MCF 10A (cell line): ENCODE results near the gene LRRC61. TPM values are rescaled to one million over a fixed set of nuclear protein-coding genes. Genes with fewer than 3 reads are reported as not detected.
A peak's percentile ranks its signal among the peaks of the same experiment; 100 is the strongest.

Experiments used
- BruUV-seq: library from RNA; stranded (reverse); fragments of 400-500 nt; replicated peaks from 2 replicates; lab custom pipeline; 2021; lab: Mats Ljungman, UMichigan
- CTCF ChIA-PET: fragments of 300-600 bp; sonication (Branson Sonifier 250); formaldehyde crosslinking; extraction: SDS; loops from one replicate; lab custom pipeline; 2021; ENCODE audit warnings: antibody characterized with exemption, inconsistent platforms; lab: Yijun Ruan, JAX
- POLR2A ChIA-PET: fragments of 300-600, 350-650 bp; sonication (Branson Sonifier 250); formaldehyde crosslinking; extraction: SDS; loops from one replicate; lab custom pipeline; 2020; ENCODE audit warnings: antibody characterized with exemption, inconsistent platforms; lab: Yijun Ruan, JAX
- DNase-seq: peaks from one replicate; pipeline ENCODE4 v3.0.0-alpha.2; 2018; ENCODE audit not compliant: unreplicated experiment
- H3K27ac Mint-ChIP-seq: one replicate; pipeline ENCODE4 v1.8.0; 2022; ENCODE audit warnings: mild to moderate bottlenecking, low read depth, mixed read lengths; ENCODE audit not compliant: unreplicated experiment
- H3K27me3 Mint-ChIP-seq: one replicate; pipeline ENCODE4 v1.8.0; 2022; ENCODE audit warnings: mixed read lengths; ENCODE audit not compliant: insufficient read depth, unreplicated experiment
- H3K36me3 Mint-ChIP-seq: one replicate; pipeline ENCODE4 v1.8.0; 2022; ENCODE audit warnings: mild to moderate bottlenecking, moderate library complexity, mixed read lengths; ENCODE audit not compliant: insufficient read depth, unreplicated experiment
- H3K4me1 Mint-ChIP-seq: one replicate; pipeline ENCODE4 v1.8.0; 2022; ENCODE audit warnings: mixed read lengths; ENCODE audit not compliant: insufficient read depth, unreplicated experiment
- H3K4me3 Mint-ChIP-seq: one replicate; pipeline ENCODE4 v1.8.0; 2022; ENCODE audit warnings: mild to moderate bottlenecking, moderate library complexity, mixed read lengths; ENCODE audit not compliant: unreplicated experiment
- H3K9me3 Mint-ChIP-seq: one replicate; pipeline ENCODE4 v1.8.0; 2022; ENCODE audit warnings: mixed read lengths; ENCODE audit not compliant: unreplicated experiment
- intact Hi-C: fragments of 100-400 bp; cut with micrococcal nuclease; formaldehyde crosslinking; loops from 2 replicates; pipeline ENCODE4 v1.14.1; 2022
- total RNA-seq: library from RNA; stranded (reverse); gene quantifications from 2 replicates; pipeline ENCODE4 v1.2.3, GENCODE V29; 2022
- TF ChIP-seq, protein P1 (sequence below): fragments of 200-600 bp; IDR thresholded peaks from one replicate; pipeline ENCODE4 v1.8.0; 2022; ENCODE audit warnings: antibody characterized with exemption, mild to moderate bottlenecking; ENCODE audit not compliant: unreplicated experiment

Gene LRRC61
- total RNA-seq, 1 experiment from 2014 or later, result 8.4 TPM

DNA sequence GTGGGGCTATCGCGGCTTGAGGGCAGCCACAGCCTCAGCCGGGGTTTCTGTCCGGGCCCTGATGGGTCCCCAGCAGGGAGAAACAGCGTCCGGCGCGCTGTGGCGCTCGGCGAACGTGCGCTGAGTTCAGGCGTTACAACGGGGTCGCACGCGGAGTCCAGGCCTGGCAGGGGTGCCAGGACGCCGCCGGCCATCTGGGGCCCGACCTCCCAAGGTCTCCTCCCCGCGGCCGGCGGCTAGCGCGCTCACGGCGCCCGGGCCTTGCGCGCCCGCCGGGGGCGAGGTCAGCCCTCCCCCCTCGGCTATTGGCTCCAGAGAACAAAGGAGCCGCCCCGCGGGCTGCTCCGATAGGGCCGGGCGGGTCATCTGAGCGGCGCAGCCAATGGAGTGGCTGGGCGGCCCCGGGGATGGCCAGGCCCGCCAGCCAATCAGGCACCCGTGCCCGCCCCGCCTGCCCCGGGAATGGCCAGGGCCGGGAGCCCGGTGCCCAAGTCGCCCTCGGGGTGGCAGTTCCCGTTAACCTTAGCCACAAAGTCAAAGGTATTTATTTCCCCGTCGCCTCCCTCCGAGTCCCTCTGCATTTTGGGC, 55.8 kb downstream of the LRRC61 start, which contains the start of gene ZNF775:
Gene ZNF775, plus strand, starts transcription at position 478 of the 588 bp plus-strand sequence. CDS start 9,141 bp downstream, outside the sequence.
- ChIA-PET CTCF (interaction anchor here (0.7 to 2.1 kb wide), 4 partner anchors 9 to 41 kb away, joined by 4 to 8 read pairs (median 6); no protein-coding TSS in a partner anchor), POLR2A (interaction anchor here (0.8 to 2.4 kb wide), 4 partner anchors 10 to 41 kb away, joined by 3 to 49 read pairs (median 8); partner anchors contain the start of gene REPIN1)
- Mint-ChIP-seq H3K27me3 (no peaks in the 10 kb centered on the region), H3K9me3 (no peaks in the 10 kb centered on the region), H3K36me3 (peaks cover 11% of the 10 kb centered on the region), H3K27ac (peak within 1 kb of the TSS; percentile 62), H3K4me3 (peak within 1 kb of the TSS; percentile 82), H3K4me1 (peaks cover 27% of the 10 kb centered on the region)
- peak; percentile 94 for DNase-seq
- TF ChIP-seq, protein P1, sequence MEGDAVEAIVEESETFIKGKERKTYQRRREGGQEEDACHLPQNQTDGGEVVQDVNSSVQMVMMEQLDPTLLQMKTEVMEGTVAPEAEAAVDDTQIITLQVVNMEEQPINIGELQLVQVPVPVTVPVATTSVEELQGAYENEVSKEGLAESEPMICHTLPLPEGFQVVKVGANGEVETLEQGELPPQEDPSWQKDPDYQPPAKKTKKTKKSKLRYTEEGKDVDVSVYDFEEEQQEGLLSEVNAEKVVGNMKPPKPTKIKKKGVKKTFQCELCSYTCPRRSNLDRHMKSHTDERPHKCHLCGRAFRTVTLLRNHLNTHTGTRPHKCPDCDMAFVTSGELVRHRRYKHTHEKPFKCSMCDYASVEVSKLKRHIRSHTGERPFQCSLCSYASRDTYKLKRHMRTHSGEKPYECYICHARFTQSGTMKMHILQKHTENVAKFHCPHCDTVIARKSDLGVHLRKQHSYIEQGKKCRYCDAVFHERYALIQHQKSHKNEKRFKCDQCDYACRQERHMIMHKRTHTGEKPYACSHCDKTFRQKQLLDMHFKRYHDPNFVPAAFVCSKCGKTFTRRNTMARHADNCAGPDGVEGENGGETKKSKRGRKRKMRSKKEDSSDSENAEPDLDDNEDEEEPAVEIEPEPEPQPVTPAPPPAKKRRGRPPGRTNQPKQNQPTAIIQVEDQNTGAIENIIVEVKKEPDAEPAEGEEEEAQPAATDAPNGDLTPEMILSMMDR, result no peak
- intact Hi-C loops, result loop anchor here (1.0 kb wide), 2 partner anchors 11 to 26 kb away; partner anchors contain the start of gene REPIN1
- no TSS peak for BruUV-seq

DNA sequence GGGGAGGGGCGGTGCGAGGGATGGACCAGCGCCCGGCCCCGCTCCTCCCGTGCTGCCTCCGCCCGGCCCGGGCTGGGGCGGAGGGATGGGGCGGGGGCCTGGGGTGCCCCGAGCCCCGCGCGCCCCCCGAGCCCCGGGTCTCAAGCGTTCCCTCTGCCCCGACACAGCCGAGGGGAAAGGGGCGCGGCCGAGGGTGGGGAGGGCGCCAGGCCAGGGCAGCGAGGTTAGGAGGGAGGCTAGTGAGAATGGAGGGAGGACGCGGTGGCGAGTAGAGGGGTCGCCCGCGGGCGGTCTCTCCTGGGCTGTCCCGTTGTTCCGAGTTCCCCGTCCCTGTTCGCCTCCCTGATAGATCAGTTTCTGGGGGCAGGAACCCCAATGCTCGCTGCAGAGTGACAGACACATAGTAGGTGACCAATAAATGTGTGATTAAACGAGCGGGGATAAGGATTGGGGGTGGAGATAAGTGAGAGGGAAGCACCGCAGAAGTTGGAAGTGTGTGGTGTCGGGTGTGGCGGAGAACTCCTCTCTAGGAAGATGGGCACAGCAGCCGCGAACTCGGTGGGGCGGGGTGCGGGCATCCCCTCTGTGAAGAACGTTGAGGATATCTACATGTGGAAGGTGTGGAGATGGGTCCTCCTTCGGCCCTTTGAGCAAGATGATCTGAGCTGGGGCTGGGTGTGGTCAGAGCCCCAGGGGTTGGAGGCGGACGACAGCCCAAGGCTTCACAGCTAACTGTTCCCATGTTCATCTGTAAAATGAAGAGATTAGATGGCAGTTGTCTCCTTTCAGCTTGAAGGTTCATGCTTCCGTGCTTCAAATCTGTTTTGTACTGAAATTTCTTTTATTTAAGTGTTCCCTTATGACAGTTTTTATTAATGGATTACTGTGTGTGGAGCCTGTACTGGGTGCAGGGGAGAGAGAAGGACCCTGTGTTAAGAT, 56.6 kb downstream of the LRRC61 start:
- intact Hi-C loops, result loop anchor here (1.0 kb wide), 3 partner anchors 11 to 26 kb away; partner anchors contain the start of gene REPIN1
- H3K27me3 Mint-ChIP-seq, result no peaks in the 10 kb centered on the region
- CTCF ChIA-PET, result interaction anchor here (0.6 kb wide), 1 partner anchor 10 kb away, joined by 3 read pairs; no protein-coding TSS in a partner anchor
- DNase-seq, result peak; percentile 36
- peaks cover 27% of the 10 kb centered on the region for H3K4me1 Mint-ChIP-seq
- H3K36me3 Mint-ChIP-seq, result peaks cover 3% of the 10 kb centered on the region
- TF ChIP-seq, protein P1, result no peak
- H3K4me3 Mint-ChIP-seq, result peak overlapping the region; percentile 82
- peak overlapping the region; percentile 62 for H3K27ac Mint-ChIP-seq
- H3K9me3 Mint-ChIP-seq, result no peaks in the 10 kb centered on the region
- no TSS peak for BruUV-seq
- POLR2A ChIA-PET, result interaction anchor here (1.6 to 1.8 kb wide), 2 partner anchors 10 to 25 kb away, joined by 5 to 28 read pairs; partner anchors contain the start of gene REPIN1

DNA sequence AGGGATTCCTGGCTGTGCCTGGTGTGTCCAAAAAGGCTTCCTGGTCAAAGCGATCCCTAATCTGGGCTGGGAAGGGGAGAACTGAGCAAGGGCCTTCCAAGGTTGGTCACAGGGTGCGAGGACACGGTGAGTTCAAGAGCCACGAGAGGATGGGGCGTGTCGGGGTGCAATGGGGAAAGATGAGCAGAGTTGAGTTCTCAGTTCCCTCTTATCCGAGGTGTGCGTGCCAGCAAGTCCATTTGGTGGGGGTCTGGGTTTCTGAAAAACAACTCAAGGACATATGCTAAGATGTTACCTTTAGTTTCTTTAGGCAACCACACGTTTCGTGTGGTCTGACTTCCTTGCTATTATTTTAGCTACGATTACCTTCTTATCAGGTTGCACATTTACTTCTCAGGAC, 57.3 kb downstream of the LRRC61 start:
- peak overlapping the region; percentile 82 for H3K4me3 Mint-ChIP-seq
- ChIA-PET POLR2A (interaction anchor here (0.6 to 1.8 kb wide), 3 partner anchors 11 to 24 kb away, joined by 3 to 28 read pairs (median 5); partner anchors contain the start of gene REPIN1), CTCF (interaction anchor here (0.6 to 0.8 kb wide), 2 partner anchors 11 to 37 kb away, joined by 3 read pairs; no protein-coding TSS in a partner anchor)

More for the DNA sequence above, 57.3 kb downstream of the LRRC61 start:
- no peak for DNase-seq
- TF ChIP-seq, protein P1, result no peak
- intact Hi-C loops, result loop anchor here (1.0 kb wide), 1 partner anchor 20 kb away; no protein-coding TSS in a partner anchor
- Mint-ChIP-seq H3K9me3 (no peaks in the 10 kb centered on the region), H3K27ac (no peak overlapping the region), H3K27me3 (no peaks in the 10 kb centered on the region), H3K36me3 (no peaks in the 10 kb centered on the region), H3K4me1 (peaks cover 27% of the 10 kb centered on the region)
- no TSS peak for BruUV-seq
